GM12878 (cell line): ENCODE measurements around the gene CHN1. TPM values are rescaled to one million over a fixed set of nuclear protein-coding genes. Genes with fewer than 3 reads are reported as not detected.

Source experiments
- ATAC-seq: fragments of 200-7000 bp; cut with Tn5 transposase; 3 replicates; pipeline ENCODE4 v1.9.1; 2020; ENCODE audit warnings: mild to moderate bottlenecking, moderate library complexity
- BruUV-seq: library from RNA; stranded (reverse); fragments of 400-500 nt; replicated peaks from 2 replicates; lab custom pipeline; 2021; lab: Mats Ljungman, UMichigan
- CTCF ChIA-PET: fragments of 300-600 bp; sonication (Branson Sonifier 250); formaldehyde crosslinking; extraction: SDS; loops from one replicate; lab custom pipeline; 2021; ENCODE audit warnings: inconsistent platforms; lab: Yijun Ruan, JAX
- POLR2A ChIA-PET: fragments of 350-600 bp; formaldehyde crosslinking; extraction: SDS; loops from one replicate; lab custom pipeline; 2021; ENCODE audit warnings: inconsistent platforms; lab: Charles Lee
- RAD21 ChIA-PET: fragments of 300-600 bp; sonication (Branson Sonifier 250); formaldehyde crosslinking; loops from one replicate; lab custom pipeline; 2023; ENCODE audit warnings: antibody characterized with exemption; ENCODE audit not compliant: unreplicated experiment; lab: Charles Lee
- SMC1A ChIA-PET: fragments of 300-600 bp; sonication (Branson Sonifier 250); formaldehyde crosslinking; loops from one replicate; lab custom pipeline; 2023; ENCODE audit not compliant: unreplicated experiment, uncharacterized antibody; lab: Charles Lee
- DNase-seq: peaks from one replicate; pipeline ENCODE4 v3.0.0-alpha.2; 2011; ENCODE audit warnings: low read depth, low spot score
- FAIRE-seq: peaks from 3 replicates; lab custom pipeline; 2011; peaks lifted over from hg19 to GRCh38; lab: Jason Lieb, UNC
- H2AFZ ChIP-seq: 2 replicates; pipeline ENCODE4 v1.6.0; 2011; ENCODE audit warnings: low read depth, low read length, control low read depth; ENCODE audit not compliant: control insufficient read depth
- H3K27ac ChIP-seq: 2 replicates; pipeline ENCODE4 v1.5.1; 2011; ENCODE audit warnings: control low read depth; ENCODE audit not compliant: control insufficient read depth, insufficient read depth
- H3K27me3 ChIP-seq, 2 experiments: replicated peaks in 1 of 2; 2 replicates each; pipeline versions ENCODE4 v1.6.0 to v1.6.1; 2011; ENCODE audit warnings: low read length in 1 of 2; ENCODE audit not compliant: control insufficient read depth in 2 of 2, insufficient read depth in 2 of 2
- H3K36me3 ChIP-seq, 2 experiments: 2 replicates each; pipeline ENCODE4 v1.5.1; 2011; ENCODE audit warnings: low read length in 1 of 2; ENCODE audit not compliant: control insufficient read depth in 2 of 2, insufficient read depth in 2 of 2
- H3K4me1 ChIP-seq: 2 replicates; pipeline ENCODE4 v1.6.1; 2011; ENCODE audit warnings: mild to moderate bottlenecking, low read length, moderate library complexity, mixed read lengths; ENCODE audit not compliant: control insufficient read depth, insufficient read depth
- H3K4me2 ChIP-seq: 2 replicates; pipeline ENCODE4 v1.6.0; 2011; ENCODE audit warnings: control low read depth; ENCODE audit not compliant: control insufficient read depth, insufficient read depth
- H3K4me3 ChIP-seq: fragments of 200-600 bp; sonication (generic); 2 replicates; pipeline ENCODE4 v1.5.1; 2016
- H3K79me2 ChIP-seq: 2 replicates; pipeline ENCODE4 v1.6.0; 2011; ENCODE audit warnings: low read length; ENCODE audit not compliant: control insufficient read depth, insufficient read depth
- H3K9ac ChIP-seq: 2 replicates; pipeline ENCODE4 v1.8.0; 2011; ENCODE audit warnings: low read length, control low read depth, mixed read lengths; ENCODE audit not compliant: control insufficient read depth, insufficient read depth
- H3K9me3 ChIP-seq: replicated peaks from 3 replicates; pipeline ENCODE4 v1.5.1; 2011; ENCODE audit warnings: mild to moderate bottlenecking, low read length; ENCODE audit not compliant: control insufficient read depth, insufficient read depth
- H4K20me1 ChIP-seq: 2 replicates; pipeline ENCODE4 v1.6.0; 2011; ENCODE audit not compliant: control insufficient read depth, insufficient read depth
- CBX5 ChIP-seq: sonication (generic); IDR thresholded peaks from 2 replicates; pipeline ENCODE4 v1.6.1; 2016; ENCODE audit warnings: low read depth, moderate library complexity, mild to moderate bottlenecking, inconsistent platforms
- CHD4 ChIP-seq: fragments of 200-600 bp; sonication (generic); IDR thresholded peaks from 2 replicates; pipeline ENCODE4 v1.6.1; 2016; ENCODE audit warnings: mild to moderate bottlenecking
- NFXL1 ChIP-seq: fragments of 450-650 bp; IDR thresholded peaks from 2 replicates; pipeline ENCODE4 v1.6.1; 2017; ENCODE audit warnings: antibody characterized with exemption, mild to moderate bottlenecking, borderline replicate concordance
- NR2F1 ChIP-seq: fragments of 450-650 bp; conservative IDR thresholded peaks from 2 replicates; pipeline ENCODE4 v1.6.1; 2017; ENCODE audit warnings: mild to moderate bottlenecking
- RB1 ChIP-seq: fragments of 450-650 bp; formaldehyde crosslinking; IDR thresholded peaks from 2 replicates; pipeline ENCODE4 v1.6.1; 2017; ENCODE audit warnings: mild to moderate bottlenecking, borderline replicate concordance
- WGBS: methylation state at CpG from one replicate; pipeline ENCODE4 v1.1.6; 2016; ENCODE audit warnings: low lambda C conversion rate; ENCODE audit not compliant: insufficient replicate concordance, insufficient coverage; ENCODE audit errors: missing lambda C conversion rate; 5-methylcytosine and 5-hydroxymethylcytosine counted together
- in situ Hi-C: fragments of 300-500 bp; cut with MboI; formaldehyde crosslinking; loops from 9 replicates; pipeline ENCODE4 v1.14.3; 2018; ENCODE audit warnings: mixed read lengths
- intact Hi-C: fragments of 100-400 bp; cut with micrococcal nuclease; formaldehyde crosslinking; loops from one replicate; pipeline ENCODE4 v1.14.2; 2022; ENCODE audit not compliant: unreplicated experiment
- polyA plus RNA-seq, 11 experiments: library from polyadenylated mRNA; depleted of rRNA in 4 of 11; unstranded in 6 of 11; stranded (reverse) in 5 of 11; fragments of >200 nt; fragmentation: Nextera tagmentation in 4 of 11; fragmentation: Illumina TruSeq in 1 of 11; extraction: Ambion mirVana in 4 of 11; extraction: Trizol in 1 of 11; gene quantifications; 1 replicate in 1 of 11; 2 replicates in 10 of 11; pipeline versions ENCODE4 v1.2.1 to v1.2.3, GENCODE V29; 2011 to 2016; ENCODE audit warnings: inconsistent platforms in 2 of 11, missing spikeins in 2 of 11, low read depth in 1 of 11
- total RNA-seq, 4 experiments: library from RNA; depleted of rRNA in 3 of 4; stranded (reverse); fragments of >200 nt in 3 of 4; fragmentation: Illumina TruSeq in 1 of 4; extraction: Trizol in 1 of 4; gene quantifications; 2 replicates each; pipeline versions ENCODE4 v1.2.1 to v1.2.3, GENCODE V29; 2013 to 2021

Gene CHN1
- total and polyA plus RNA-seq, 10 of the 15 experiments (the other 5 are each of a cell fraction or from before 2014, with no cell fraction given) = 0.18 to 0.92 (median 0.53) TPM; not detected in 1

- ATAC-seq = no peak
- FAIRE-seq = no peak
- Histone ChIP-seq H3K4me2 (no peak overlapping the region), H2AFZ (no peak overlapping the region), H3K79me2 (no peaks in the 10 kb centered on the region), H3K4me1 (peaks cover 2% of the 10 kb centered on the region; the same call in 1 of the 2 replicates), H4K20me1 (no peaks in the 10 kb centered on the region), H3K27me3 (peaks cover 2 to 26% of the 10 kb centered on the region in 2 experiments), H3K4me3 (no peak overlapping the region), H3K9me3 (no peaks in the 10 kb centered on the region), H3K27ac (no peak overlapping the region), H3K9ac (no peak overlapping the region), H3K36me3 (no peaks in the 10 kb centered on the region)
- WGBS = 47% methylated on average over 4 of the region's 4 CpGs
- in situ Hi-C loops (no loop called here), intact Hi-C loops (no loop called here)
- POLR2A ChIA-PET = no interaction called here
- BruUV-seq = no TSS peak
- DNase-seq = no peak
- CTCF ChIA-PET = interaction anchor here (0.8 kb wide), 1 partner anchor 19 kb away, joined by 3 read pairs; no protein-coding TSS in a partner anchor
- RAD21 ChIA-PET = no interaction called here
- SMC1A ChIA-PET = no interaction called here
- no peak for TF ChIP-seq CHD4
- no peak for TF ChIP-seq NFXL1
These were observed 2.8 kb upstream of the CHN1 start for GRCh38 chr2:175008009-175008408.

GRCh38 chr2:175007510-175007909, 2.3 kb upstream of the CHN1 start:
- no peak for ATAC-seq
- H3K9ac ChIP-seq = no peak overlapping the region
- H3K9me3 ChIP-seq = no peaks in the 10 kb centered on the region
- ChIA-PET SMC1A (no interaction called here), RAD21 (no interaction called here)
- intact Hi-C loops = no loop called here
- no peak overlapping the region for H3K4me2 ChIP-seq
- no peaks in the 10 kb centered on the region for H4K20me1 ChIP-seq
- no peak for TF ChIP-seq CBX5
- no peak for TF ChIP-seq NR2F1
- no peak for TF ChIP-seq RB1
- TF ChIP-seq, all 136 proteins: peak for 0
- 66% methylated on average over 3 of the region's 3 CpGs for WGBS
- Histone ChIP-seq H3K36me3 (no peaks in the 10 kb centered on the region), H2AFZ (no peak overlapping the region), H3K4me1 (peaks cover 2% of the 10 kb centered on the region; the same call in 1 of the 2 replicates), H3K4me3 (no peak overlapping the region), H3K27ac (no peak overlapping the region), H3K79me2 (no peaks in the 10 kb centered on the region), H3K27me3 (peaks cover 2 to 31% of the 10 kb centered on the region in 2 experiments)
- FAIRE-seq (no peak), DNase-seq (no peak)
- no TSS peak for BruUV-seq
- POLR2A ChIA-PET = no interaction called here
- CTCF ChIA-PET = interaction anchor here (0.8 kb wide), 1 partner anchor 18 kb away, joined by 3 read pairs; no protein-coding TSS in a partner anchor
- in situ Hi-C loops = no loop called here
